ENCODE measurements around the gene UGT1A9.

The UGT1A9 gene

DNA sequence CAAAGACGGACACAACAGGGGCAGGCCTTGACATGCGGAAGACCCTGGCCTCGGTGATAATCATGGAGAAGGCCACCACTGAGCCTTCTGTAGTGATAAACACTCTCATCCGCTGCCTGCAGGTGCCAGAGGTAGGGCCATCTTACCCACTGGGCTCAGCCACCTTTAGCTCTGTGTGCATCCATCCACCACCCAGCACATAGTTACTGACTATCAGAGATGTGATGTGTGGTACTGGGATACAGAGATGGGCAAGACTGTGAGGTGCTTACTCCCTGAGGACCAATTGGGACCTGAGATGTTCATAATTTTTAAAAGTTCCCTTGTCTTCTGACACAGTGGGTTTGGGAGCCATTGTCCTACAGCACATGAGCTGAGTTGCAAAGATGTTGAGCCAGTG, 108.0 kb downstream of the UGT1A9 start:
- no peak for TF ChIP-seq EZH2phosphoT487 (IDR thresholded peaks at IDR 0.05; ENCODE audit: borderline replicate concordance, low read length)
- TF ChIP-seq, protein P1, sequence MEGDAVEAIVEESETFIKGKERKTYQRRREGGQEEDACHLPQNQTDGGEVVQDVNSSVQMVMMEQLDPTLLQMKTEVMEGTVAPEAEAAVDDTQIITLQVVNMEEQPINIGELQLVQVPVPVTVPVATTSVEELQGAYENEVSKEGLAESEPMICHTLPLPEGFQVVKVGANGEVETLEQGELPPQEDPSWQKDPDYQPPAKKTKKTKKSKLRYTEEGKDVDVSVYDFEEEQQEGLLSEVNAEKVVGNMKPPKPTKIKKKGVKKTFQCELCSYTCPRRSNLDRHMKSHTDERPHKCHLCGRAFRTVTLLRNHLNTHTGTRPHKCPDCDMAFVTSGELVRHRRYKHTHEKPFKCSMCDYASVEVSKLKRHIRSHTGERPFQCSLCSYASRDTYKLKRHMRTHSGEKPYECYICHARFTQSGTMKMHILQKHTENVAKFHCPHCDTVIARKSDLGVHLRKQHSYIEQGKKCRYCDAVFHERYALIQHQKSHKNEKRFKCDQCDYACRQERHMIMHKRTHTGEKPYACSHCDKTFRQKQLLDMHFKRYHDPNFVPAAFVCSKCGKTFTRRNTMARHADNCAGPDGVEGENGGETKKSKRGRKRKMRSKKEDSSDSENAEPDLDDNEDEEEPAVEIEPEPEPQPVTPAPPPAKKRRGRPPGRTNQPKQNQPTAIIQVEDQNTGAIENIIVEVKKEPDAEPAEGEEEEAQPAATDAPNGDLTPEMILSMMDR (IDR thresholded peaks at IDR 0.05; ENCODE audit: low read depth, low read length, poor library complexity, severe bottlenecking), result no peak
- Histone ChIP-seq H3K79me2 (ENCODE audit: control insufficient read depth, low read length) (no peaks in the 10 kb centered on the region), H3K27ac (ENCODE audit: low read depth, low read length) (no peak overlapping the region), H3K9me2 (replicated peaks; ENCODE audit: control insufficient read depth, low read length) (no peaks in the 10 kb centered on the region), H3K27me3 (ENCODE audit: control insufficient read depth, low read length) (0 out of 2 replicates have a peak, but pooled peaks cover 2% of the 10 kb centered on the region), H3K4me3 (ENCODE audit: low read length) (no peak overlapping the region), H4K20me1 (ENCODE audit: control insufficient read depth, insufficient read depth, low read depth, low read length) (no peaks in the 10 kb centered on the region), H3K4me1 (ENCODE audit: control insufficient read depth, low read length) (no peaks in the 10 kb centered on the region), H3K4me2 (ENCODE audit: low read length) (no peak overlapping the region), H3K36me3 (ENCODE audit: control insufficient read depth, low read length) (no peaks in the 10 kb centered on the region), H3F3A (ENCODE audit: control insufficient read depth, insufficient read depth) (no peaks in the 10 kb centered on the region), H3K9me3 (ENCODE audit: control insufficient read depth, insufficient read depth, low read length) (peaks cover 2% of the 10 kb centered on the region; the same call in 1 of the 2 replicates)

DNA sequence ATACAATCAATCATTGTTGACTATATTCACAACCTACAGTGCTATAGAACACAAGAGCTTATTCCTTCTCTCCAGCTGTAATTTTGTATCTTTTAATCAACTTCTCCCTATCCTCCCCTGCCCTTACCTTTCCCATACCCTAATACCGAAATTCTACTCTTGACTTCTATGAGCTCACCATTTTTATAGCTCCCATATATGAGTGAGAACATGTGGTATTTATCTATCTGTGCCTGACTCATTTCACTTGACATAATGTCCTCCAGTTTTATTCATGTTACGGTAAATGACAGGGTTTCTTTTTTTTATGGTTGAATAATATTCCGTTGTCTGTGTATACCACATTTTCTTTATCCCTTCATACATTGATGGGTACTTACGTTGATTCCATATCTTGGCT, 109.1 kb downstream of the UGT1A9 start:
- peaks cover 2% of the 10 kb centered on the region; the same call in 1 of the 2 replicates for H3K9me3 ChIP-seq (ENCODE audit: control insufficient read depth, insufficient read depth, low read length)

GRCh38 chr2:233789554-233789953, 117.9 kb downstream of the UGT1A9 start:
- H3K4me3 ChIP-seq (ENCODE audit: low read length), result no peak overlapping the region
- no peaks in the 10 kb centered on the region for H3K9me2 ChIP-seq (replicated peaks; ENCODE audit: control insufficient read depth, low read length)
- no peak for TF ChIP-seq EZH2phosphoT487 (IDR thresholded peaks at IDR 0.05; ENCODE audit: borderline replicate concordance, low read length)
- TF ChIP-seq, protein P1 (IDR thresholded peaks at IDR 0.05; ENCODE audit: low read depth, low read length, poor library complexity, severe bottlenecking), result no peak
- H3K36me3 ChIP-seq (ENCODE audit: control insufficient read depth, low read length), result no peaks in the 10 kb centered on the region
- H3K4me1 ChIP-seq (ENCODE audit: control insufficient read depth, low read length), result peaks cover 5% of the 10 kb centered on the region; the same call in 1 of the 2 replicates
- no peaks in the 10 kb centered on the region for H4K20me1 ChIP-seq (ENCODE audit: control insufficient read depth, insufficient read depth, low read depth, low read length)
- H3K9me3 ChIP-seq (ENCODE audit: control insufficient read depth, insufficient read depth, low read length), result no peaks in the 10 kb centered on the region
- H3F3A ChIP-seq (ENCODE audit: control insufficient read depth, insufficient read depth), result no peaks in the 10 kb centered on the region
- H3K79me2 ChIP-seq (ENCODE audit: control insufficient read depth, low read length), result no peaks in the 10 kb centered on the region
- no peak overlapping the region for H3K27ac ChIP-seq (ENCODE audit: low read depth, low read length)
- no peak overlapping the region for H3K4me2 ChIP-seq (ENCODE audit: low read length)
- H3K27me3 ChIP-seq (ENCODE audit: control insufficient read depth, low read length), result no peaks in the 10 kb centered on the region

More for the DNA sequence above, 109.1 kb downstream of the UGT1A9 start:
- Histone ChIP-seq H3K27me3 (ENCODE audit: control insufficient read depth, low read length) (0 out of 2 replicates have a peak, but pooled peaks cover 2% of the 10 kb centered on the region), H3K79me2 (ENCODE audit: control insufficient read depth, low read length) (no peaks in the 10 kb centered on the region), H3K4me2 (ENCODE audit: low read length) (no peak overlapping the region), H3F3A (ENCODE audit: control insufficient read depth, insufficient read depth) (no peaks in the 10 kb centered on the region), H3K9me2 (replicated peaks; ENCODE audit: control insufficient read depth, low read length) (no peaks in the 10 kb centered on the region), H3K4me1 (ENCODE audit: control insufficient read depth, low read length) (no peaks in the 10 kb centered on the region), H3K4me3 (ENCODE audit: low read length) (no peak overlapping the region), H3K36me3 (ENCODE audit: control insufficient read depth, low read length) (no peaks in the 10 kb centered on the region), H4K20me1 (ENCODE audit: control insufficient read depth, insufficient read depth, low read depth, low read length) (no peaks in the 10 kb centered on the region), H3K27ac (ENCODE audit: low read depth, low read length) (no peak overlapping the region)
- TF ChIP-seq EZH2phosphoT487 (IDR thresholded peaks at IDR 0.05; ENCODE audit: borderline replicate concordance, low read length), result no peak
- TF ChIP-seq, protein P1 (IDR thresholded peaks at IDR 0.05; ENCODE audit: low read depth, low read length, poor library complexity, severe bottlenecking), result no peak
